Measurements from ENCODE around the gene EVPLL.

The EVPLL gene

DNA sequence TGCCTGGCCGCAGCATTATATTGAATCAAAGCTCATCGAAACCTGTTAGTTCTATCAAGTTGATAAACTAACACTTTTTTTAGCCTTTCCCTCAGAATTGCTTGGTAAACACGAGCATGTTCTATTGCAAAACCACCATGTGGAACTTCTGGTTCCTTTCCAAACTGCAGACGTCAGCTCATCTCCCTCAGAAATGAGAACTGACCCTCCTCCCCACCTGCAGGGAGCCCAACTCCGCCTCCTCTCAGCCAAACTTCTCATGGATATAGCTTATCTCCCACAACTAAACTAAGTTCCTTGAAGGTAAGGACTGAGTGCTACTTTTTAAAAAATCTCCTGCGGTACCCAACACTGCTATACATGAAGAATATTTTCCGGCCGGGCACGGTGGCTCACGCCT lies 21.0 kb upstream of the EVPLL start:
- no peak overlapping the region for H2BK120ac ChIP-seq (ENCODE audit: low read depth, low read length)
- no peak overlapping the region for H2BK12ac ChIP-seq (ENCODE audit: low read length)
- no peak overlapping the region for H2BK5ac ChIP-seq (ENCODE audit: low read length)
- H3K14ac ChIP-seq (ENCODE audit: low read length) = no peak overlapping the region
- no peak overlapping the region for H2AK5ac ChIP-seq (ENCODE audit: low read depth, low read length)
- no peak overlapping the region for H2AFZ ChIP-seq (ENCODE audit: low read length)
- H3K4me2 ChIP-seq (ENCODE audit: insufficient read depth, low read length, poor library complexity, severe bottlenecking) = no peak overlapping the region
- no peak overlapping the region for H3K27ac ChIP-seq (replicated peaks; ENCODE audit: low read length)
- no peak for DNase-seq (ENCODE audit: low spot score)
- H3K4me1 ChIP-seq (ENCODE audit: control insufficient read depth in 2 of 2, insufficient read depth in 1 of 2, low read depth in 1 of 2, low read length in 2 of 2) = no peaks in the 10 kb centered on the region
- H3K18ac ChIP-seq (ENCODE audit: low read length) = no peak overlapping the region
- H3K36me3 ChIP-seq (replicated peaks in 1 of 2; ENCODE audit: control insufficient read depth in 2 of 2, insufficient read depth in 2 of 2, low read length in 2 of 2) = peaks cover 9 to 68% of the 10 kb centered on the region in 2 donors
- H3K4ac ChIP-seq (ENCODE audit: low read length) = no peak overlapping the region
- WGBS, 2 donors (ENCODE audit: extremely low coverage in 2 of 2, insufficient read length in 2 of 2, insufficient replicate concordance in 1 of 2) = no CpG with 5 or more reads among the region's 10 CpGs
- H3K4me3 ChIP-seq (ENCODE audit: low read length in 2 of 2) = no peak overlapping the region
- H2BK15ac ChIP-seq (ENCODE audit: low read length) = no peak overlapping the region
- H3K79me1 ChIP-seq (ENCODE audit: low read depth, low read length) = no peaks in the 10 kb centered on the region
- H3K27me3 ChIP-seq (ENCODE audit: control insufficient read depth in 3 of 3, insufficient read depth in 3 of 3, low read depth in 1 of 3, low read length in 3 of 3) = no peaks in the 10 kb centered on the region
- H4K8ac ChIP-seq (ENCODE audit: low read depth, low read length) = no peak overlapping the region
- H3K9me3 ChIP-seq (replicated peaks in 1 of 2; ENCODE audit: control insufficient read depth in 2 of 2, insufficient read depth in 1 of 2, low read depth in 1 of 2, low read length in 2 of 2) = no peaks in the 10 kb centered on the region
- no peak overlapping the region for H3K9ac ChIP-seq (ENCODE audit: low read depth, low read length, poor library complexity)
- no peak overlapping the region for H4K91ac ChIP-seq (ENCODE audit: low read depth, low read length, poor library complexity)
- no peak overlapping the region for H3K23ac ChIP-seq (ENCODE audit: low read depth, low read length, poor library complexity)

DNA sequence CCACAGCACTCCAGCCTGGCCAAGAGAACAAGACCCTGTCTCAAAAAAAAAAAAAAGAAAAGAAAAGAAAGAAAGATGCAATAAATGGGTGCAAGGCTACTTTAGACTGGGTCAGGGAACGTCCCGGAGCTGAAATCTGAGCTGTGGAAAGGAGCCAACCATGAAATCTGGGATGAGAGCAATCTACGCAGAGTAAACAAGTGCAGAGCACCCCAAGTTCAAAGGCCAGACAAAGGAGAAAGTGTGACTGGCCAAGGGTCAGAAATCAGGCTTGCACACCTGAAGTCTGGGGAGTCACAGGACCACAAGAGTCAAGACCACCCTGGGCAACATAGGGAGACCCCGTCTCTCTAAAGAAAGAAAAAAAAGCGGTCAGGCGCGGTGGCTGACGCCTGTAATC lies 17.1 kb upstream of the EVPLL start:
- H3K23ac ChIP-seq (ENCODE audit: low read depth, low read length, poor library complexity) = no peak overlapping the region
- no peak overlapping the region for H3K14ac ChIP-seq (ENCODE audit: low read length)
- DNase-seq (ENCODE audit: low spot score) = no peak
- no peaks in the 10 kb centered on the region for H3K9me3 ChIP-seq (replicated peaks in 1 of 2; ENCODE audit: control insufficient read depth in 2 of 2, insufficient read depth in 1 of 2, low read depth in 1 of 2, low read length in 2 of 2)
- no peak overlapping the region for H2AFZ ChIP-seq (ENCODE audit: low read length)
- H2BK12ac ChIP-seq (ENCODE audit: low read length) = no peak overlapping the region
- no peak overlapping the region for H2BK15ac ChIP-seq (ENCODE audit: low read length)
- H2BK5ac ChIP-seq (ENCODE audit: low read length) = no peak overlapping the region
- H2AK5ac ChIP-seq (ENCODE audit: low read depth, low read length) = no peak overlapping the region
- no peak overlapping the region for H3K4ac ChIP-seq (ENCODE audit: low read length)
- no peaks in the 10 kb centered on the region for H3K27me3 ChIP-seq (ENCODE audit: control insufficient read depth in 3 of 3, insufficient read depth in 3 of 3, low read depth in 1 of 3, low read length in 3 of 3)
- no CpG with 5 or more reads among the region's 8 CpGs for WGBS, 2 donors (ENCODE audit: extremely low coverage in 2 of 2, insufficient read length in 2 of 2, insufficient replicate concordance in 1 of 2)
- no peak overlapping the region for H3K4me3 ChIP-seq (ENCODE audit: low read length in 2 of 2)
- peaks cover 0 to 2% of the 10 kb centered on the region in 2 donors for H3K4me1 ChIP-seq (ENCODE audit: control insufficient read depth in 2 of 2, insufficient read depth in 1 of 2, low read depth in 1 of 2, low read length in 2 of 2)
- no peak overlapping the region for H4K8ac ChIP-seq (ENCODE audit: low read depth, low read length)
- no peak overlapping the region for H4K91ac ChIP-seq (ENCODE audit: low read depth, low read length, poor library complexity)
- no peak overlapping the region for H2BK120ac ChIP-seq (ENCODE audit: low read depth, low read length)
- H3K4me2 ChIP-seq (ENCODE audit: insufficient read depth, low read length, poor library complexity, severe bottlenecking) = no peak overlapping the region
- no peak overlapping the region for H3K18ac ChIP-seq (ENCODE audit: low read length)
- peaks cover 3% of the 10 kb centered on the region for H3K79me1 ChIP-seq (ENCODE audit: low read depth, low read length)
- peaks cover 0 to 40% of the 10 kb centered on the region in 2 donors for H3K36me3 ChIP-seq (replicated peaks in 1 of 2; ENCODE audit: control insufficient read depth in 2 of 2, insufficient read depth in 2 of 2, low read length in 2 of 2)
- no peak overlapping the region for H3K27ac ChIP-seq (replicated peaks; ENCODE audit: low read length)
- H3K9ac ChIP-seq (ENCODE audit: low read depth, low read length, poor library complexity) = no peak overlapping the region

DNA sequence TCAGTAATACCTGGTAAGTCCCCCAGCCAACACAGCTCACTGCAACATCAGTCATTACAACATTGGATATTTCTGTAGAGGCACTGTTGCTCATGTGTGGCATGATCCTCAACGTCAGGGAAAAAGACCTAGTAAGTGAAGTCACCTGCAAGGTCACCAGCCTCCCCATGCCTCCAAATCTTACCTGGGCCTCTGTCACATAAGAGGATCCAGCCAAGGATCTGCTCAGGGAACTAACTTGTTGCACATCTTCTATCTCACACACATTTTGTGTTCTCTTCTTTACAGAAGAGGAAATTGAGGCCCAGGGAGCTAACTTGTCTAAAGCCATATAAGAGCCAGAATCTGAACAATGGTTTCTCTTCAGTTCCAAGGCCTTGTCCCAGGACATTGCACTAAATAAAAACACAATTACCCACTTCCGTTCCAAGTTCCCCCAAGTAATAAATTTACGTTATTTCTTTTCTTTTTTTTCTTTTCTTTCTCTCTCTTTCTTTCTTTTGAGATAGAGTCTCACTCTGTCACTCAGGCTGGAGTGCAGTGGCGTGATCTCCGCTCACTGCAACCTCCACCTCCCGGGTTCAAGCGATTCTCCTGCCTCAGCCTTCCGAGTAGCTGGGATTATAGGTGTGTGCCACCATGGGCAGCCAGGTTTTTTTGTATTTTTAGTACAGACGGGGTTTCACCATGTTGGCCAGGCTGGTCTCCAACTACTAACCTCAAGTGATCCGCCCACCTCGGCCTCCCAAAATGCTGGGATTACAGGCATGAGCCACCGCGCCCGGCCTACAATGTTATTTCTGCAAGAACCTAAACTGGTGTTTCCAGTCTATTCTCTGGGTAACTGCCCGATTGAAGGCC lies 15.5 kb upstream of the EVPLL start:
- Histone ChIP-seq H3K27me3 (ENCODE audit: control insufficient read depth in 3 of 3, insufficient read depth in 3 of 3, low read depth in 1 of 3, low read length in 3 of 3) (no peaks in the 10 kb centered on the region), H3K4me2 (ENCODE audit: insufficient read depth, low read length, poor library complexity, severe bottlenecking) (peak overlapping the region; percentile 75), H3K4me1 (ENCODE audit: control insufficient read depth in 2 of 2, insufficient read depth in 1 of 2, low read depth in 1 of 2, low read length in 2 of 2) (peaks cover 0 to 2% of the 10 kb centered on the region in 2 donors), H3K4ac (ENCODE audit: low read length) (no peak overlapping the region), H2BK120ac (ENCODE audit: low read depth, low read length) (no peak overlapping the region), H2AFZ (ENCODE audit: low read length) (peak overlapping the region; percentile 88), H3K14ac (ENCODE audit: low read length) (no peak overlapping the region), H3K18ac (ENCODE audit: low read length) (no peak overlapping the region), H3K27ac (replicated peaks; ENCODE audit: low read length) (no peak overlapping the region), H3K9ac (ENCODE audit: low read depth, low read length, poor library complexity) (no peak overlapping the region), H3K4me3 (ENCODE audit: low read length in 2 of 2) (peak overlapping the region; percentile 72 to 89), H3K23ac (ENCODE audit: low read depth, low read length, poor library complexity) (no peak overlapping the region), H4K91ac (ENCODE audit: low read depth, low read length, poor library complexity) (no peak overlapping the region), H3K36me3 (replicated peaks in 1 of 2; ENCODE audit: control insufficient read depth in 2 of 2, insufficient read depth in 2 of 2, low read length in 2 of 2) (peaks cover 0 to 32% of the 10 kb centered on the region in 2 donors), H2AK5ac (ENCODE audit: low read depth, low read length) (no peak overlapping the region), H3K79me1 (ENCODE audit: low read depth, low read length) (peaks cover 3% of the 10 kb centered on the region), H2BK15ac (ENCODE audit: low read length) (no peak overlapping the region), H2BK12ac (ENCODE audit: low read length) (no peak overlapping the region), H4K8ac (ENCODE audit: low read depth, low read length) (no peak overlapping the region), H2BK5ac (ENCODE audit: low read length) (no peak overlapping the region), H3K9me3 (replicated peaks in 1 of 2; ENCODE audit: control insufficient read depth in 2 of 2, insufficient read depth in 1 of 2, low read depth in 1 of 2, low read length in 2 of 2) (no peaks in the 10 kb centered on the region)
- 100% methylated on average over 2 of the region's 15 CpGs; no CpG with 5 or more reads in 1 of the 2 donors for WGBS, 2 donors (ENCODE audit: extremely low coverage in 2 of 2, insufficient read length in 2 of 2, insufficient replicate concordance in 1 of 2)
- no peak for DNase-seq (ENCODE audit: low spot score)

DNA sequence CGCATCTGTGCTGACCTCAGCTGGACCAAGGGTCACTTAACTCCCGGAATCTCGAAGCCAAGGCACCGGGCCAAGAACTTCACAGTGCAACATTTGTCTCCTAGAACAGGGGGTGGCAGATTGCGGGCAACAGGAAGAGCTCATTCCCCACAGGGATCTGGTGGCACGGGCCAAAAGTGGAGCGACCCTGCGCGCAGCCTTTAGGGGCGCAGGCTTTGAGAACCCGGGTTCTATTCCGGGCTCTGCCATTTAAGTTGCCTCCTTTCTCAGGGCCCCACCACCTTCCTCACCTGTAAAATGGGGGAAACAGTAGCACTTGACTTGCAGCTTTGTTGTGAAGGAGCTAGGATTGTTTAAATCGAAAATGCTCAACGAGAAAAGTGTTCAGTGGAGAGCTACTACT lies 14.9 kb upstream of the EVPLL start:
- Histone ChIP-seq H3K4me2 (ENCODE audit: insufficient read depth, low read length, poor library complexity, severe bottlenecking) (peak overlapping the region; percentile 75), H3K9ac (ENCODE audit: low read depth, low read length, poor library complexity) (peak overlapping the region; percentile 86), H2BK12ac (ENCODE audit: low read length) (no peak overlapping the region), H2AFZ (ENCODE audit: low read length) (peak overlapping the region; percentile 88), H4K91ac (ENCODE audit: low read depth, low read length, poor library complexity) (peak overlapping the region; percentile 72), H3K18ac (ENCODE audit: low read length) (peak overlapping the region; percentile 98), H2BK120ac (ENCODE audit: low read depth, low read length) (no peak overlapping the region), H3K14ac (ENCODE audit: low read length) (peak overlapping the region; percentile 23), H3K4ac (ENCODE audit: low read length) (no peak overlapping the region), H3K36me3 (replicated peaks in 1 of 2; ENCODE audit: control insufficient read depth in 2 of 2, insufficient read depth in 2 of 2, low read length in 2 of 2) (peaks cover 0 to 26% of the 10 kb centered on the region in 2 donors), H3K27me3 (ENCODE audit: control insufficient read depth in 3 of 3, insufficient read depth in 3 of 3, low read depth in 1 of 3, low read length in 3 of 3) (no peaks in the 10 kb centered on the region), H2AK5ac (ENCODE audit: low read depth, low read length) (peak overlapping the region; percentile 2), H3K79me1 (ENCODE audit: low read depth, low read length) (peaks cover 3% of the 10 kb centered on the region), H2BK5ac (ENCODE audit: low read length) (no peak overlapping the region), H4K8ac (ENCODE audit: low read depth, low read length) (no peak overlapping the region), H3K23ac (ENCODE audit: low read depth, low read length, poor library complexity) (no peak overlapping the region), H3K4me3 (ENCODE audit: low read length in 2 of 2) (peak overlapping the region; percentile 72 to 89), H2BK15ac (ENCODE audit: low read length) (no peak overlapping the region), H3K4me1 (ENCODE audit: control insufficient read depth in 2 of 2, insufficient read depth in 1 of 2, low read depth in 1 of 2, low read length in 2 of 2) (peaks cover 0 to 2% of the 10 kb centered on the region in 2 donors), H3K27ac (replicated peaks; ENCODE audit: low read length) (peak overlapping the region; percentile 15), H3K9me3 (replicated peaks in 1 of 2; ENCODE audit: control insufficient read depth in 2 of 2, insufficient read depth in 1 of 2, low read depth in 1 of 2, low read length in 2 of 2) (no peaks in the 10 kb centered on the region)
- peak; percentile 9 for DNase-seq (ENCODE audit: low spot score)
- WGBS, 2 donors (ENCODE audit: extremely low coverage in 2 of 2, insufficient read length in 2 of 2, insufficient replicate concordance in 1 of 2) = no CpG with 5 or more reads among the region's 14 CpGs

Measured in neuronal stem cell (in vitro differentiated cells).